Activated CD4-positive, alpha-beta T cell treated with anti-CD3 and anti-CD28 coated beads, Interleukin-2, Interleukin-4, amounts not matched to agents 100 ng/mL and 50 ng/mL, durations not matched to agents 16 hours and 8 hours (primary cell): ENCODE results near the gene ADM2.

Source experiments
- DNase-seq: peaks from one replicate; pipeline ENCODE4 v3.0.0-alpha.2; 2020; ENCODE audit warnings: low spot score

Gene ADM2

GRCh38 chr22:50445071-50445879 lies 36.1 kb upstream of the ADM2 start:
- no peak for DNase-seq

GRCh38 chr22:50445880-50446707 lies 35.2 kb upstream of the ADM2 start:
- DNase-seq, result no peak

- DNase-seq, result no peak
These were observed 34.4 kb upstream of the ADM2 start for GRCh38 chr22:50446708-50447575.

- DNase-seq, result no peak
These were observed 33.5 kb upstream of the ADM2 start for GRCh38 chr22:50447576-50448551.

- no peak for DNase-seq
These were observed 28.7 kb upstream of the ADM2 start for GRCh38 chr22:50452649-50453048.

- DNase-seq, result no peak
These were observed 26.7 kb upstream of the ADM2 start for GRCh38 chr22:50454556-50455075.

- no peak for DNase-seq
These were observed 26.1 kb upstream of the ADM2 start for GRCh38 chr22:50455201-50455600.

- no peak for DNase-seq
These were observed 25.3 kb upstream of the ADM2 start for GRCh38 chr22:50456026-50456425.

GRCh38 chr22:50456466-50457234 lies 24.7 kb upstream of the ADM2 start:
- no peak for DNase-seq

- DNase-seq, result no peak
These were observed 22.3 kb upstream of the ADM2 start for GRCh38 chr22:50459016-50459415.

- no peak for DNase-seq
These were observed 21.7 kb upstream of the ADM2 start for GRCh38 chr22:50459496-50460140.

- no peak for DNase-seq
These were observed 20.4 kb upstream of the ADM2 start for GRCh38 chr22:50460938-50461337.

GRCh38 chr22:50461536-50461935 lies 19.8 kb upstream of the ADM2 start:
- no peak for DNase-seq

- no peak for DNase-seq
These were observed 19.3 kb upstream of the ADM2 start for GRCh38 chr22:50461979-50462540.

GRCh38 chr22:50463188-50463900 lies 18.0 kb upstream of the ADM2 start:
- DNase-seq, result no peak

GRCh38 chr22:50464451-50464850 lies 16.9 kb upstream of the ADM2 start:
- DNase-seq, result no peak

GRCh38 chr22:50465066-50465930 lies 16.0 kb upstream of the ADM2 start:
- DNase-seq, result no peak

- no peak for DNase-seq
These were observed 14.0 kb upstream of the ADM2 start for GRCh38 chr22:50467341-50467740.
